ENCODE measurements around the gene TBC1D14.

- TF ChIP-seq CTCF (IDR thresholded peaks at IDR 0.05), result peak in 3 of 6 experiments; percentile 35 to 49 (median 44)
- no peak for TF ChIP-seq POLR2A (IDR thresholded peaks at IDR 0.05)
Observed at GRCh38 chr4:6892190-6892908, 17.3 kb upstream of the TBC1D14 start.
